GM10266 (cell line): ENCODE data around the gene HOXA3.

Experiments
- DNase-seq: peaks from one replicate; pipeline ENCODE4 v3.0.0; 2012; ENCODE audit errors: extremely low spot score
- TF ChIP-seq, protein P1 (sequence below): IDR thresholded peaks from 2 replicates; pipeline ENCODE4 v1.5.1; 2012; ENCODE audit warnings: mild to moderate bottlenecking, low read depth; ENCODE audit not compliant: control insufficient read depth, insufficient read depth; ENCODE audit errors: missing control alignments

HOXA3 gene

DNA sequence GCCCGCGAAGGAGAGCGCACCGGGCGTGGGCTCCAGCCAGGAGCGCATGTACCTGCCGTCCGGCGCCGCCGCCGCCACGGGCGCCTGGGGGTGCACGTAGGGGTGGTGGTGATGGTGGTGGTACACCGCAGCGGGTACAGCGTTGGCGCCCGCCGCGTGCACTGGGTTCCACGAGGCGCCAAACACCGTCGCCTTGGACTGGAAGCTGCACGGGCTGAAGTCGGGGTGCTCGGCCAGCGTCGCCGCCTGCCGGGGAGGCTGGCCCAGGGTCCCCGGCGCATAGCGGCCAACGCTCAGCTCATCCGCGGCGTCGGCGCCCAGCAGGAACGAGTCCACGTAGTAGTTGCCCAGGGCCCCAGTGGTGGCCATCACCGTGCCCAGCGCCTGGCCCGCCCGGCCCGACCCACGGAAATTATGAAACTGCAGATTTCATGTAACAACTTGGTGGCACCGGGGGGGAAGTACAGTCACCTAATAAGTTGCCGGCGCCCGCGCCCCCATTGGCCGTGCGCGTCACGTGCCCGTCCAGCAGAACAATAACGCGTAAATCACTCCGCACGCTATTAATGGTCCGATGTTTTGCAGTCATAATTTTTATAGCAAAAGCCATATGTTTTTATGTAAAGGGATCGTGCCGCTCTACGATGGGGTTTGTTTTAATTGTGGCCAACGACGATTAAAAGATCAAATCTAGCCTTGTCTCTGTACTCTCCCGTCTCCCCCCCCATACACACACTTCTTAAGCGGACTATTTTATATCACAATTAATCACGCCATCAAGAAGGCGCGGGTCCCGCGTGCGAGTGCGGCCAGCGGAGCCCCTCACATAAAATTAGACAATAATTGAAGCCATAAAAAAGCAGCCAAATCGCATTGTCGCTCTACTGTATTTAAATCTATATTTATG lies 13.0 kb upstream of the HOXA3 start, which contains the start of gene HOXA9:
HOXA9 (minus strand) TSS at position 449 of the 907 bp plus-strand sequence; CDS start at position 369, 80 bp downstream.
- TF ChIP-seq, protein P1, sequence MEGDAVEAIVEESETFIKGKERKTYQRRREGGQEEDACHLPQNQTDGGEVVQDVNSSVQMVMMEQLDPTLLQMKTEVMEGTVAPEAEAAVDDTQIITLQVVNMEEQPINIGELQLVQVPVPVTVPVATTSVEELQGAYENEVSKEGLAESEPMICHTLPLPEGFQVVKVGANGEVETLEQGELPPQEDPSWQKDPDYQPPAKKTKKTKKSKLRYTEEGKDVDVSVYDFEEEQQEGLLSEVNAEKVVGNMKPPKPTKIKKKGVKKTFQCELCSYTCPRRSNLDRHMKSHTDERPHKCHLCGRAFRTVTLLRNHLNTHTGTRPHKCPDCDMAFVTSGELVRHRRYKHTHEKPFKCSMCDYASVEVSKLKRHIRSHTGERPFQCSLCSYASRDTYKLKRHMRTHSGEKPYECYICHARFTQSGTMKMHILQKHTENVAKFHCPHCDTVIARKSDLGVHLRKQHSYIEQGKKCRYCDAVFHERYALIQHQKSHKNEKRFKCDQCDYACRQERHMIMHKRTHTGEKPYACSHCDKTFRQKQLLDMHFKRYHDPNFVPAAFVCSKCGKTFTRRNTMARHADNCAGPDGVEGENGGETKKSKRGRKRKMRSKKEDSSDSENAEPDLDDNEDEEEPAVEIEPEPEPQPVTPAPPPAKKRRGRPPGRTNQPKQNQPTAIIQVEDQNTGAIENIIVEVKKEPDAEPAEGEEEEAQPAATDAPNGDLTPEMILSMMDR = no peak
- no peak for DNase-seq

DNA sequence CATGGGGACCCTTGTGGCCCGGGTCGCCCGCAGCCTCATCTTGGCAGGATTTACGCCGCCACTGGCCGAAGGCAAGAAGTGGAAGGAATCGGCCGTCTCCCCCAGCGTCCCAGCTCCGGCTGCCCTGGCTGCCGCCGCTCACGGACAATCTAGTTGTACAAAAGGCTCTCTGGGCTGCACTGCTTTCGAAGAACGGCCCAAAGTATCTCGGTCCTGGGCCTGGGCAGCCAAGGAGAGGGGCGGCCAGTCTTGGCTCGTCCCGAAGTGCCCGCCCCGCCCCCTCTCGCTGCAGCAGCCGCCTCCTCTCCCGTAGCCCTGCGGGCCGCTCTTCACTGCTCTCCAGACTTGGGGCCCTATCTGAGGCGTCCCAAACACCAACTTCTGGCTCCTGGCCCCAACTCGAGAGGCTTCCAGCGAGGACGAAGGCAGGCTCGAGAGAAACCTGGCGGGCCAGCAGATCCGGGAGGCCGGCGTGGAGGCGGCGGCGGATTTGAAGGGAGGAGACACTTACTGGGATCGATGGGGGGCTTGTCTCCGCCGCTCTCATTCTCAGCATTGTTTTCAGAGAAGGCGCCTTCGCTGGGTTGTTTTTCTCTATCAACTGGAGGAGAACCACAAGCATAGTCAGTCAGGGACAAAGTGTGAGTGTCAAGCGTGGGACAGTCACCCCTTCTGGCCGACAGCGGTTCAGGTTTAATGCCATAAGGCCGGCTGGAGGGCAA lies 12.1 kb upstream of the HOXA3 start:
- TF ChIP-seq, protein P1 = no peak
- DNase-seq = no peak

DNA sequence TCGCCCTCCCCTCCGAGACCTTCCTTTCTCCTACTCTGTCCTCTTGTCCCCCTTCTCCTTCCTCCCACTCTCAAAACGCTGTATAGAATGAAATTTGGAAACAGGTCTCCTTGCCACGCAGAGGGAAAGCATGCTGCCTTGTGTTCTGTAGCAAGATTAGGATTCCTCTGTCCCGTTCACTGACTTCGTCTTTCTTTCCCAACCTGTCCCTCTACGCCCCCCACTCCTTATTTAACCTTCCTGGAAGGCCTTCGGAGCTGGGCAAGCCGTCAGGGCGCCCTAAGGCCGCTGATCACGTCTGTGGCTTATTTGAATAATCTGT lies 11.6 kb upstream of the HOXA3 start:
- no peak for DNase-seq
- TF ChIP-seq, protein P1 = no peak

DNA sequence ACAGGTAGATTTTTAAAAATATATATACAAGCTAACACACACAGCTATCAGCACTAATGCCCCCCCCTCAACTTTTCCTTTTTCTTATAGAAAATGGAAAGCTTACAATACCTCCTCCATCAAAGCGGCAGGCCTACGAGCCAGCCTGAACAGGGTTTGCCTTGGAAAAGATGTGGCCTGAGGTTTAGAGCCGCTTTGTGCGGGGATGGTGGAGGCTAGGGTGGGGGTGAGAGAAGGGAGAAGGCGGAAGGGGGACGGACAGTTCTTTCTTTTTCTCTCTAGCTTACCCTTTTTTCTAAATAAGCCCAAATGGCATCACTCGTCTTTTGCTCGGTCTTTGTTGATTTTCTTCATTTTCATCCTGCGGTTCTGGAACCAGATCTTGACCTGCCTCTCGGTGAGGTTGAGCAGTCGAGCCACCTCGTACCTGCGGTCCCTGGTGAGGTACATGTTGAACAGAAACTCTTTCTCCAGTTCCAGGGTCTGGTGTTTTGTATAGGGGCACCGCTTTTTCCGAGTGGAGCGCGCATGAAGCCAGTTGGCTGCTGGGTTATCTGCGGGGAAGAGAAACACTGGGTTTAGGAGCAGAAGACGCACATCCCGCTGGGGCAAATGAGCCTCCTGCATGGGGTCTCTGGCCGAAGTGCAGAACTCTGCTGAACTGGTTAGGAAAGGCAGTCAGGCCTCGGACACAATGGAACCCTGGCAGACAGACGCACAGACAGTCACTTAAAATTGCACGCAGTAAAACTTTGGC lies 11.1 kb upstream of the HOXA3 start:
- TF ChIP-seq, protein P1 = no peak
- no peak for DNase-seq

DNA sequence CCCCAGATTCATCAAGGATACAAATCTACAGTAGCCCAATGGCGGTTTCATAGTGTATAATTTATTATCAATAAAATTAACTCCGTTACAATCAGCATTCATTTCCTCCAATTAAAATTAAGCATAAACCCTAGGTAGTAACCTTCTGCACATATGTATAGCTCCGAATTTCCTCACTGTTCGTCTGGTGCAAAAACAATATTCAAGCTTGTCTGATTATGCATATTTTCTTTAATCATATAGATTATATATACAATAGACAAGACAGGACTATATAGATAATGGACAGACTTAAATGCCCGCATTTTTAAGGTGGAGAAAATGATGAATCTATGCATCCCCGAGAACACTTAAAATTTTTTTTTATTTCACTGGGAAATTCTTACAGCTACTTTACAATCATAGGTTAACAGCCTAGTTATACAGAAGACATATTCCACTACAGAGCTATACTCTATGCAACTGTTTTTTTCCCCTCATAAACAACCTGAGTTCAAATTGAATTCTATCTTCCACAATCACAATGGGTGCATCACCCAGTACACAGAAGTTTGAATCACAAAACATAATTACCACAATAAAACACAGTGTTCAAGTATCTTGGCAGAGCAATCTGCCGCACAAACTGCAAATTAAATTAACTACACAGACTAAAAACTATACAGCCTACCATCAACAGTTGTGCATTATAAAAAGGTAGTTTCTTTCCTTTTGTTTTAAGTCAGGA lies 10.3 kb upstream of the HOXA3 start:
- TF ChIP-seq, protein P1 = no peak
- no peak for DNase-seq

DNA sequence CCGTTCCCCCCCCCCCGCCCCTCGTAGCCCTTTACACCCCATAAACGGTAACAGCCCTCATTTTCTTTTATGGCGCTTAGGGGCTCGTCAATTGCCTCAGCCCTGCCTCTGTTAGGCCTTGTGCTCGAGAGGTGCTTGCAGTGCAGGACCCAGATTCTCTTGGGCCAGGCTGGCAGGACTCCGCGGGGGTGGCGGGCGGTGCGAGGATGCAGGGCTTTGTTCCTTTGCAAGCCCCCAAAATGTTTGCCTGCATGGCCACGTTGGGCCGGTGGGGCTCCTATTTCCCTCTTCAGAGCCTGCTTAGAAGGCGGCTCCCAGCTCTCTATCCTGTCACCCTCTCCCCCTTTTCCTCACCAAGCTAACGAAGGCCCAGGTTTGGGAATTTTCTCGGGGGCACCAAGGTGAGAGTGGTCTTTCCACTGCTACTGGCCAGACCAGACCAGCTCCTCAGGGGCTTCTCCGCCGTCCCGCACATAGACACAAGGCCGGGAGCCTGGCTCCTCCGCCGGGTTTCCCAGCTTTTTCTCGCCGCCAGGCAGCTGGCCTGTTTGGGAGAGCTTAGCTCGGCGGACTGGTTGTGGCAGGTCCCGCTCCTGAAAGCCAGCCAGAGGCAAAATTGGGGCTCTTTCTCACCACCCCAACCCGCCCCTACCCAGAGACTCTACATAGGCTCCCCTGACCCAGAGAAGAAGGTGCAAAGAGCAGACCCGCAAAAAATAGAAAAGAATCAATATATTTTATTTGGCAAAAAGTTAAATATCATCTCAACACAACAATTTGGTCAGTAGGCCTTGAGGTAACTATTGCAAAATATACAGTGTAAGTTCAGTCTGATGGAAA lies 9.6 kb upstream of the HOXA3 start:
- DNase-seq = no peak
- TF ChIP-seq, protein P1 = no peak
